Activated CD8-positive, alpha-beta memory T cell treated with anti-CD3 and anti-CD28 coated beads for 24 hours (primary cell): ENCODE results near the gene CD248.

Source experiments
- DNase-seq: peaks from one replicate; pipeline ENCODE4 v3.0.0-alpha.2; 2020

CD248 gene

GRCh38 chr11:66268952-66269905, 47.6 kb downstream of the CD248 start:
- DNase-seq, result no peak

GRCh38 chr11:66268244-66268951, 48.4 kb downstream of the CD248 start, which contains the start of gene RAB1B:
RAB1B (plus strand) TSS chr11:66268639; CDS start chr11:66268680, 41 bp downstream.
- peak; percentile 100 for DNase-seq

GRCh38 chr11:66267379-66268243, 49.2 kb downstream of the CD248 start:
- DNase-seq, result peak; percentile 94

GRCh38 chr11:66267039-66267378, 49.8 kb downstream of the CD248 start:
- no peak for DNase-seq

GRCh38 chr11:66266378-66267038, 50.3 kb downstream of the CD248 start:
- DNase-seq, result no peak

GRCh38 chr11:66265531-66266377, 51.1 kb downstream of the CD248 start:
- no peak for DNase-seq

- DNase-seq, result peak; percentile 68
Measured at GRCh38 chr11:66264914-66265313, 51.9 kb downstream of the CD248 start.
